PFSK-1 (cell line): ENCODE measurements around the gene CYP26C1.

Source experiments
- FOXP2 ChIP-seq: optimal IDR thresholded peaks from 2 replicates; pipeline ENCODE3; 2011; ENCODE audit warnings: borderline replicate concordance, control low read depth, inconsistent platforms; ENCODE audit not compliant: insufficient read depth; ENCODE audit errors: extremely low read length, extremely low read depth
- POLR2AphosphoS5 ChIP-seq: IDR thresholded peaks from 2 replicates; pipeline ENCODE4 v1.6.1; 2012; ENCODE audit warnings: low read depth, mild to moderate bottlenecking, control low read depth, low read length, moderate library complexity
- SIN3A ChIP-seq: IDR thresholded peaks from 2 replicates; pipeline ENCODE4 v1.6.1; 2012; ENCODE audit warnings: mild to moderate bottlenecking, low read length, moderate library complexity, borderline replicate concordance; ENCODE audit not compliant: insufficient read depth
- TAF1 ChIP-seq: IDR thresholded peaks from 2 replicates; pipeline ENCODE4 v1.6.1; 2012; ENCODE audit warnings: low read length, control low read depth, borderline replicate concordance; ENCODE audit not compliant: insufficient read depth
- TF ChIP-seq, protein P1 (sequence below), 2 experiments: IDR thresholded peaks; 2 replicates each; pipeline versions ENCODE4 v1.6.1 to v1.8.0; 2011 to 2012; ENCODE audit warnings: low read depth in 2 of 2, low read length in 2 of 2, control low read depth in 1 of 2, inconsistent platforms in 1 of 2, mild to moderate bottlenecking in 1 of 2, moderate library complexity in 1 of 2; ENCODE audit not compliant: insufficient read depth in 1 of 2

Gene CYP26C1

DNA sequence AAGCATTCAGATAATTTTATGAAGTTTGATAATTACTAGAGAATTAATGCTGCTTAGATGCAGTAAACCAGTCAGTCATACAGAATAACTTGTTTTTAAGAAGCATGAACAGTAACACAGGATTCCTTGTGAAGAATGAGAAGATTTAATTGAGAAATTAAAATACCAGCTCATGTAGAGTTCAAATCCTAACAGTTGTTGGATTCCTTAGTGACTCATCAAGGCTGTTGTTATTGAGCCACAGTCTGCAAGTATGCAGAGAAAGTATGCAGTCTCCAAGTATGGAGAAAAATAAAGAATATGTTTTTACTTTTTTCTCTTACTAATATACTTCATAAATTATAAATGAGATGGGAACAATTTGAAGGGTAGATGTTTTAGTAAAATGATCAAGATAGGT is 30.2 kb upstream of the CYP26C1 start:
- TF ChIP-seq FOXP2 = no peak
- no peak for TF ChIP-seq SIN3A
- TF ChIP-seq TAF1 = no peak
- no peak for TF ChIP-seq POLR2AphosphoS5
- TF ChIP-seq, protein P1, sequence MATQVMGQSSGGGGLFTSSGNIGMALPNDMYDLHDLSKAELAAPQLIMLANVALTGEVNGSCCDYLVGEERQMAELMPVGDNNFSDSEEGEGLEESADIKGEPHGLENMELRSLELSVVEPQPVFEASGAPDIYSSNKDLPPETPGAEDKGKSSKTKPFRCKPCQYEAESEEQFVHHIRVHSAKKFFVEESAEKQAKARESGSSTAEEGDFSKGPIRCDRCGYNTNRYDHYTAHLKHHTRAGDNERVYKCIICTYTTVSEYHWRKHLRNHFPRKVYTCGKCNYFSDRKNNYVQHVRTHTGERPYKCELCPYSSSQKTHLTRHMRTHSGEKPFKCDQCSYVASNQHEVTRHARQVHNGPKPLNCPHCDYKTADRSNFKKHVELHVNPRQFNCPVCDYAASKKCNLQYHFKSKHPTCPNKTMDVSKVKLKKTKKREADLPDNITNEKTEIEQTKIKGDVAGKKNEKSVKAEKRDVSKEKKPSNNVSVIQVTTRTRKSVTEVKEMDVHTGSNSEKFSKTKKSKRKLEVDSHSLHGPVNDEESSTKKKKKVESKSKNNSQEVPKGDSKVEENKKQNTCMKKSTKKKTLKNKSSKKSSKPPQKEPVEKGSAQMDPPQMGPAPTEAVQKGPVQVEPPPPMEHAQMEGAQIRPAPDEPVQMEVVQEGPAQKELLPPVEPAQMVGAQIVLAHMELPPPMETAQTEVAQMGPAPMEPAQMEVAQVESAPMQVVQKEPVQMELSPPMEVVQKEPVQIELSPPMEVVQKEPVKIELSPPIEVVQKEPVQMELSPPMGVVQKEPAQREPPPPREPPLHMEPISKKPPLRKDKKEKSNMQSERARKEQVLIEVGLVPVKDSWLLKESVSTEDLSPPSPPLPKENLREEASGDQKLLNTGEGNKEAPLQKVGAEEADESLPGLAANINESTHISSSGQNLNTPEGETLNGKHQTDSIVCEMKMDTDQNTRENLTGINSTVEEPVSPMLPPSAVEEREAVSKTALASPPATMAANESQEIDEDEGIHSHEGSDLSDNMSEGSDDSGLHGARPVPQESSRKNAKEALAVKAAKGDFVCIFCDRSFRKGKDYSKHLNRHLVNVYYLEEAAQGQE (IDR thresholded peaks at IDR 0.05; ENCODE audit: insufficient read depth in 1 of 2, low read depth in 2 of 2, low read length in 2 of 2) = no peak

DNA sequence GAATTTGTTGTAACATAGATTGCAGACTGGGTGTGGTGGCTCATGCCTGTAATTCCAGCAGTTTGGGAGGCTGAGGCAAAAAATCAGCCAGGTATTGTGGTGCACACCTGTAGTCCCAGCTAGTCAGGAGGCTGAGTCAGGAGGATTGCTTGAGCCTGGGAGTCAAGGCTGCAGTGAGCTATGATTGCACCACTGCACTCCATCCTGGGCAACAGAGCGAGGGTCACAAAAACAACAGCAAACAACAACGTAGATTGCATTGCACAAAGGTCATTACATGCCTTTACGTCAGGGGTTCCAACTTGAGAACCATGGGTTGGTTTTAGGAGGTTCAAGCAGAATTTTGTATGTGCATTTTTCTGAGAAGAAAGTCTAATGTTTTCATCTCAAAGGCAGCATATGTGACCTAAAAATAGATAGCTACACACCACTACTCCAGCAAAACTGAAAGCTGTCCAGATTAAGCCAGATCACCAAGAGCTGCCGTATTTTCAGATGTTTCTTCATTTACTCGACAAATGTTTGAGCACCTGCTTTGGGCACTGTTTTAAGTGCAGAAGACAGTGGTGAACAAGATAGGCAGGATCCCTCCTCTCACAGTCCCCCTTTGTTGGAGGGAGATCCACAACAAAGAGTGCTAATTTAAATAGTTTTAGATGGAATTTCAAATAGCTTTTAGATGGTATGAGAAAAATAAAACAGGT is 28.3 kb upstream of the CYP26C1 start:
- no peak for TF ChIP-seq TAF1
- no peak for TF ChIP-seq POLR2AphosphoS5
- TF ChIP-seq FOXP2 = no peak
- TF ChIP-seq, protein P1 (IDR thresholded peaks at IDR 0.05; ENCODE audit: insufficient read depth in 1 of 2, low read depth in 2 of 2, low read length in 2 of 2) = no peak
- no peak for TF ChIP-seq SIN3A

- TF ChIP-seq TAF1 = no peak
Observed at GRCh38 chr10:93032809-93033137, 27.8 kb upstream of the CYP26C1 start.

DNA sequence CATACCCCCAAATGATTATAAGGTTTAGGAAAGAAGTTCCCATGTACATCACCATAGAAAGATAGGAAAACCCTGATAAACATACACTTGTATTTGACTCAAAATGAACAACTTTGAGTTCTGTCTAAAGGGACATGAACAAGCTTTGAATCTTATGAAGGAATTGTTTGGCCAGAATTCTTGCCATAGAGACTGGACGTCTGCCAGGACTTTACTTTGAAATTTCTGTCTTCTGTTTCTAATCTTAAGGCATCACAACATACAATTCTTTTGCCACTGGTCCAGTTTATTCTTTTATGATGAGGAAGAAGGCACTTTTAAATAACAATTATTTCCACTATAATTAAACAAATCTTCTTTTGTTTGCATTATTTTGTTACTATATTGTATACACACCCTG is 26.2 kb upstream of the CYP26C1 start:
- TF ChIP-seq POLR2AphosphoS5 (no peak), TAF1 (no peak), SIN3A (no peak), FOXP2 (no peak)
- TF ChIP-seq, protein P1 (IDR thresholded peaks at IDR 0.05; ENCODE audit: insufficient read depth in 1 of 2, low read depth in 2 of 2, low read length in 2 of 2) = no peak

- TF ChIP-seq, protein P1 (IDR thresholded peaks at IDR 0.05; ENCODE audit: insufficient read depth in 1 of 2, low read depth in 2 of 2, low read length in 2 of 2) = no peak
- TF ChIP-seq FOXP2 (no peak), SIN3A (no peak), POLR2AphosphoS5 (no peak), TAF1 (no peak)
Observed at GRCh38 chr10:93039110-93039509, 21.5 kb upstream of the CYP26C1 start.

- TF ChIP-seq TAF1 (no peak), SIN3A (no peak), FOXP2 (no peak), POLR2AphosphoS5 (no peak)
- TF ChIP-seq, protein P1 (IDR thresholded peaks at IDR 0.05; ENCODE audit: insufficient read depth in 1 of 2, low read depth in 2 of 2, low read length in 2 of 2) = no peak
Observed at GRCh38 chr10:93039721-93040120, 20.9 kb upstream of the CYP26C1 start.
